ENCODE data around the gene RAD9A. TPM values are rescaled to one million over a fixed set of nuclear protein-coding genes. Genes with fewer than 3 reads are reported as not detected.

RAD9A gene
- total RNA-seq, 1 donor from 2014 or later: 8.3 TPM

DNA sequence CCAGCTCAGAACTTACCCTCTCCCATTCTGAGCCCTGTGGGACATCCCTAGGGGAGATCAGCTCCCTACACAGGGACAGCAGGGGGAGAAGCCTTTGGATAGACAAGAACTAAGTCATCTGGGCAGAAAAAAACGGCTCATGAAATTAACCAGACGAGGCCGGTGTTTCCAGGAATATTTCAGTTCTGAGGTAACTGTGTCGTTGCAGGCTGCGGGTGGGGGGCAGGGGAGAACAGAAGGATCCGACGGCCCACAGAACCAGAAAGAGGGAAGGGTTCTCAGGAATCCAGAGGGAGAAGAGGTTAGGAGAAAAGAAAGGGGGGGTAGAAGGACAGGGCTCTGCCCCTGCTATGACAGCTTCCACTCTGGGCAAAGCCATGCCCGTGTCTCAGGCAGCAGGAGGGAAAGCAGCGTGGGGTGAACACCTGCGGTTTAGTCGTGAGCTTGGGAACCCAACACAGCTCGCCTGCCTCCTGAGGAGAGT lies 21.9 kb upstream of the RAD9A start:
- TF ChIP-seq, protein P1, sequence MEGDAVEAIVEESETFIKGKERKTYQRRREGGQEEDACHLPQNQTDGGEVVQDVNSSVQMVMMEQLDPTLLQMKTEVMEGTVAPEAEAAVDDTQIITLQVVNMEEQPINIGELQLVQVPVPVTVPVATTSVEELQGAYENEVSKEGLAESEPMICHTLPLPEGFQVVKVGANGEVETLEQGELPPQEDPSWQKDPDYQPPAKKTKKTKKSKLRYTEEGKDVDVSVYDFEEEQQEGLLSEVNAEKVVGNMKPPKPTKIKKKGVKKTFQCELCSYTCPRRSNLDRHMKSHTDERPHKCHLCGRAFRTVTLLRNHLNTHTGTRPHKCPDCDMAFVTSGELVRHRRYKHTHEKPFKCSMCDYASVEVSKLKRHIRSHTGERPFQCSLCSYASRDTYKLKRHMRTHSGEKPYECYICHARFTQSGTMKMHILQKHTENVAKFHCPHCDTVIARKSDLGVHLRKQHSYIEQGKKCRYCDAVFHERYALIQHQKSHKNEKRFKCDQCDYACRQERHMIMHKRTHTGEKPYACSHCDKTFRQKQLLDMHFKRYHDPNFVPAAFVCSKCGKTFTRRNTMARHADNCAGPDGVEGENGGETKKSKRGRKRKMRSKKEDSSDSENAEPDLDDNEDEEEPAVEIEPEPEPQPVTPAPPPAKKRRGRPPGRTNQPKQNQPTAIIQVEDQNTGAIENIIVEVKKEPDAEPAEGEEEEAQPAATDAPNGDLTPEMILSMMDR (IDR thresholded peaks at IDR 0.05; ENCODE audit: insufficient read depth, low read length, poor library complexity, severe bottlenecking): no peak
- no peak overlapping the region for H3K4me3 ChIP-seq (ENCODE audit: low read depth, low read length)
- DNase-seq (ENCODE audit: low read depth): no peak
- no peaks in the 10 kb centered on the region for H3K27me3 ChIP-seq (ENCODE audit: control insufficient read depth, insufficient read depth, low read length)
- peaks cover 1% of the 10 kb centered on the region for H3K36me3 ChIP-seq (ENCODE audit: control insufficient read depth, insufficient read depth, low read length)

DNA sequence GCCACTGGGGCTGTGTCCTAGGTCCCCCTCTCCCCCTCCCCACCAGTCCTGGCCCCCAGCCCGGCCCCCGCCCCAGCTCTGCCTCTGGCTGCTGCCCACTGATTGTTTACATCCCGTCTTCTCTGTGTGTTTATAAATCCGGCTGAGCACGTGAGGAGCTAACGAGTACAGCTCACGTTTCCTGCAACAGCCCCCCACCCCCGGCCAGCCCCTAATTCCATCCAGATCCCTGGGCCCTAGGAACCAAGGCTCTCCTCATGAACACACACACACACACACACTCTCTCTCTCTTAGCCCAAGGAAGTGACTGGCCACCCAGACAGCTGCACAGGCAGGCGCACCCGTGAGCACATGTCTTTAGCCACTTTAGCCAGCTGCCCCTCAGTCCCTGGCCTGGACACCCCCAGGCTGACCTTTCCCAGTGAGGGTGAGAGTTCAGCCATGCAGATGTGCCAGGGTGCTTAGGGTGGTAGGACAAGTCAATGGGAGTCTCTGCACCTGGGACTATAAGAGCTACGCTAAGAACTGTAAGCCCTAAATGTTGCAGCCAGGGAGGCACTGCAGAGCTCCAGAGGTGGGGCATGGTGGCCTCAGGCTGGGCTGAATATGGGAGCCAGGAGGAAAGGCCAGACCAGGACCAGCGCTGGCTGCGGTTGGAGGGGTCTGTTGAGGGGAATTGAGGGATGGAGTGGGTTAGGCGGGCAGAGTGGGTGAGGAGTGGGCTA lies 21.3 kb upstream of the RAD9A start:
- TF ChIP-seq, protein P1 (IDR thresholded peaks at IDR 0.05; ENCODE audit: insufficient read depth, low read length, poor library complexity, severe bottlenecking): no peak
- H3K27me3 ChIP-seq (ENCODE audit: control insufficient read depth, insufficient read depth, low read length): no peaks in the 10 kb centered on the region
- H3K36me3 ChIP-seq (ENCODE audit: control insufficient read depth, insufficient read depth, low read length): peaks cover 1% of the 10 kb centered on the region
- peak overlapping the region; percentile 9 for H3K4me3 ChIP-seq (ENCODE audit: low read depth, low read length)
- no peak for DNase-seq (ENCODE audit: low read depth)

DNA sequence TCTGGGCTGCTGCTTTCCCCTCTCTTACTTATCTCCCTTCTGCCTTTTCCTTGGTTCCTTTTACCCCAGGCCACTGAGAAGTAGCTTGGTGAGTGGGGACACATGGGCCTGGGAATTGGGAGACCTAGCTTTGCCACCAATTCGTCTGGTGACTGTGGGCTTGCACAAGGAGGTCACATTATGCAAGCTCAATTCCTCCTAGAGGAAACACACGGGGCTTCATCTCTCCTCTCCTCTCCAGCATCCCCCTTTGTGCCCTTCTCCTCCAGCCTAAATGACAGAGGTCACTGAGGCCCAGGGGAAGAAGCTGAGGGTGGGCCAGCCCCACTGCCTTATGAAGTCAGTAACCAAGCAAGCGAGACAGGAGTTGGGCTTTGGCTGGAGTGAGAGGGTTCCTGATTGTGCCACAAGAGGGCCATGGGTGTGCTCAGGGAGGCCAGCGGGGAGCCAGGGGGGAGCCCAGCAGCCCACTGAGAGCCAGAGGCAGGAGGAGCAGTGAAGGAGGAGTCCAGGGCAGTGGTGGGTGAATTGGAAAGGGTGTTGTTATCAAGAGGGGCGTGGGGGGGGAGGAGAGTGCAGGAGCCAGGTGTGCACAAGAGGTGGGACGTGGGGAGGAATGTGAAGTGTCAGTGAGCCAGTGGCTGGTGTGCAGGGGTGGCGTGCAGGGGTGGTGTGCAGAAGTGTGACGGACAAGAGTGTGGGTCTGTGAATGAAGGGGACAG lies 20.4 kb upstream of the RAD9A start:
- peak overlapping the region; percentile 79 for H3K4me3 ChIP-seq (ENCODE audit: low read depth, low read length)
- H3K36me3 ChIP-seq (ENCODE audit: control insufficient read depth, insufficient read depth, low read length): no peaks in the 10 kb centered on the region
- no peaks in the 10 kb centered on the region for H3K27me3 ChIP-seq (ENCODE audit: control insufficient read depth, insufficient read depth, low read length)
- no peak for DNase-seq (ENCODE audit: low read depth)
- TF ChIP-seq, protein P1 (IDR thresholded peaks at IDR 0.05; ENCODE audit: insufficient read depth, low read length, poor library complexity, severe bottlenecking): peak; percentile 72

DNA sequence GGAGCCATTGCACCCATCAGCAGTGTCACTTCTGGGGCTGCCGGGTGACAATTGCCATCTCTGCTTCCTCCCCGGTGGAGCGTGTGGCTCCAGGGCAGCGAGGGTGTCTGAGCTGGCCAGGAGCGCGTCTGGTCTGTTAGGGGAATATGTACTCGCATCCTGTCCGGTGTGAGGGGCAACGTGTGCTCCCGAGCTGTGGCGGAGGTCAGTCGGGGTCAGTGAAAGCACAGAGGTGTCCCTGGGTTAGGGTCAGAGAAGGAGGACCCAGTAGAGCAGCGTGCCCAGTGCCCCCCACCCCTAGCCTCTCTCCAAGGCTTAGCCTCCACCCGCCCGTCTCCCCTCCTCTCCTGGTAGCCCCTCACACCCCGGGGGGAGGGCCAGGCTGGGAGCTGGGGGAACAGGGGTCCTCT lies 19.9 kb upstream of the RAD9A start:
- TF ChIP-seq, protein P1 (IDR thresholded peaks at IDR 0.05; ENCODE audit: insufficient read depth, low read length, poor library complexity, severe bottlenecking): no peak
- peak overlapping the region; percentile 79 for H3K4me3 ChIP-seq (ENCODE audit: low read depth, low read length)
- H3K36me3 ChIP-seq (ENCODE audit: control insufficient read depth, insufficient read depth, low read length): no peaks in the 10 kb centered on the region
- DNase-seq (ENCODE audit: low read depth): no peak
- no peaks in the 10 kb centered on the region for H3K27me3 ChIP-seq (ENCODE audit: control insufficient read depth, insufficient read depth, low read length)

DNA sequence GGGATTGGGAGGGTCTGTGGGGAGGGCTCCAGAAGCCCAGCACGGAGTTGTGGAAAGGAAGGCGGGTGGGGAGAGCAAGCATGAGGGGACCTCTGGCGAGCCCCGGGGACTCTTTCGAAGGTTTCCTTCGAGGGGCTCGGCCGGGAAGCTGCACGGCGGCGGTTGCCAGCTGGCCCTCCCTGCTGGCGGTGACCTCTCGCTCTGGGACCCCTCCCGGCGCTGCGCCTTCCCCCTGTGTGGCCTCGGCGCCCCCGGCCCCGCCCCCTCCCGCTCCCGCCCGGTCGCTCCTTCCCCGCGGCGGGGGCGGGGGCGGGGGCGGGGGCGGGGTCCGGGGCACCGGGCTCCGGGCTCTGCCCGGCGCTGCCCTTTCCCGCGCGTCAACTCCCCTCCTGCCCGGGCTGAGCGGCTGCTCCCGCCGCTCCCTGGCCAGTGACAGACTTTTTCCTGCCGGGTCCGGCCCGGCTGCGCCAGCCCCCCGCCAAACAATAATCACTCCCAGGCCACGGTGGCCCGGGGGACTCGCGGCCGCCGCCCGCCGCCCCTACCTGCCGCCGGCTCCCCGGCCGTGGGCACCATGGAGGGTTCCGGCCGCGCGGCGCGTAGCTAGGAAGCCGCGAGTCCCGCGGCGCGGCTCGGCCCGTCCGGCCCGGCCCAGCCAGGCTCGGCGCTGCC lies 19.3 kb upstream of the RAD9A start:
- Histone ChIP-seq H3K36me3 (ENCODE audit: control insufficient read depth, insufficient read depth, low read length) (no peaks in the 10 kb centered on the region), H3K27me3 (ENCODE audit: control insufficient read depth, insufficient read depth, low read length) (no peaks in the 10 kb centered on the region), H3K4me3 (ENCODE audit: low read depth, low read length) (peak overlapping the region; percentile 79)
- TF ChIP-seq, protein P1 (IDR thresholded peaks at IDR 0.05; ENCODE audit: insufficient read depth, low read length, poor library complexity, severe bottlenecking): no peak
- DNase-seq (ENCODE audit: low read depth): no peak

Measured in kidney epithelial cell (primary cell).